Activated CD8-positive, alpha-beta memory T cell treated with anti-CD3 and anti-CD28 coated beads, Interleukin-2, amount 10 ng/mL, durations not matched to agents 7 days and 5 days (primary cell): ENCODE measurements around the gene APOBEC3A. TPM values are rescaled to one million over a fixed set of nuclear protein-coding genes. Genes with fewer than 3 reads are reported as not detected.
"Not testable (repeated sequence)": the region's sequence is repeated elsewhere in the genome, so short reads cannot be mapped to it uniquely, and the experiment has no call there.

ENCODE experiments used
- ATAC-seq: fragments of 150-1000 bp; cut with Tn5 transposase; one replicate; pipeline ENCODE4 v1.10.0; 2021; ENCODE audit warnings: moderate library complexity
- CTCF ChIA-PET: fragments of 350-600 bp; sonication (Branson Sonifier 250); formaldehyde crosslinking; loops from one replicate; lab custom pipeline; 2021; ENCODE audit warnings: antibody characterized with exemption; lab: Charles Lee
- DNase-seq: peaks from one replicate; pipeline ENCODE4 v3.0.0-alpha.2; 2020
- H3K27ac Mint-ChIP-seq: one replicate; pipeline ENCODE4 v1.8.0; 2021; ENCODE audit warnings: mild to moderate bottlenecking, mixed read lengths
- H3K27me3 Mint-ChIP-seq: one replicate; pipeline ENCODE4 v1.8.0; 2021; ENCODE audit warnings: mixed read lengths
- H3K36me3 Mint-ChIP-seq: one replicate; pipeline ENCODE4 v1.8.0; 2021; ENCODE audit warnings: mild to moderate bottlenecking, mixed read lengths
- H3K4me1 Mint-ChIP-seq: one replicate; pipeline ENCODE4 v1.8.0; 2021; ENCODE audit warnings: mixed read lengths
- H3K4me3 Mint-ChIP-seq: one replicate; pipeline ENCODE4 v1.8.0; 2021; ENCODE audit warnings: mild to moderate bottlenecking, moderate library complexity, mixed read lengths
- H3K9me3 Mint-ChIP-seq: one replicate; pipeline ENCODE4 v1.8.0; 2022; ENCODE audit warnings: low read depth, mixed read lengths
- total RNA-seq, 2 experiments: library from RNA; stranded (reverse); gene quantifications; one replicate each; pipeline ENCODE4 v1.2.3, GENCODE V29; 2021

Gene APOBEC3A
- total RNA-seq, 2 experiments from 2014 or later = not detected

- DNase-seq = no peak
- CTCF ChIA-PET = interaction anchor here (0.9 to 8.5 kb wide), 8 partner anchors 15 to 238 kb away, joined by 3 to 171 read pairs (median 4); partner anchors contain the start of gene CBX6
- H3K4me3 Mint-ChIP-seq = no peak overlapping the region
- no peak for ATAC-seq
- H3K27me3 Mint-ChIP-seq = peaks cover 2% of the 10 kb centered on the region
- no peaks in the 10 kb centered on the region for H3K9me3 Mint-ChIP-seq
- no peaks in the 10 kb centered on the region for H3K36me3 Mint-ChIP-seq
- H3K27ac Mint-ChIP-seq = no peak overlapping the region
- peaks cover 13% of the 10 kb centered on the region for H3K4me1 Mint-ChIP-seq
Measured at GRCh38 chr22:39007177-39007576, 49.8 kb downstream of the APOBEC3A start.

- not testable (repeated sequence) for H3K9me3 Mint-ChIP-seq, H3K36me3 Mint-ChIP-seq, H3K27me3 Mint-ChIP-seq, DNase-seq, ATAC-seq, H3K4me3 Mint-ChIP-seq, H3K27ac Mint-ChIP-seq
- H3K4me1 Mint-ChIP-seq = peaks cover 11% of the 10 kb centered on the region
- CTCF ChIA-PET = interaction anchor here (1.2 to 8.5 kb wide), 4 partner anchors 14 to 138 kb away, joined by 3 to 171 read pairs (median 8); partner anchors contain the start of gene CBX6
Measured at GRCh38 chr22:39008271-39008850, 51.0 kb downstream of the APOBEC3A start.

GRCh38 chr22:39010946-39011345 is 53.5 kb downstream of the APOBEC3A start:
- CTCF ChIA-PET = interaction anchor here (0.9 kb wide), 1 partner anchor 107 kb away, joined by 4 read pairs; no protein-coding TSS in a partner anchor
- no peak for DNase-seq
- Mint-ChIP-seq H3K27me3 (no peaks in the 10 kb centered on the region), H3K9me3 (no peaks in the 10 kb centered on the region), H3K36me3 (peaks cover 6% of the 10 kb centered on the region), H3K27ac (no peak overlapping the region), H3K4me3 (no peak overlapping the region), H3K4me1 (peaks cover 20% of the 10 kb centered on the region)
- ATAC-seq = no peak

Other genes with a start within 250 kb of the APOBEC3A start
- 100 to 1,000 TPM; 320 to 412 TPM for gene SUN2, start 201.6 kb upstream of the APOBEC3A start, total RNA-seq
- gene DNAL4, start 163.5 kb upstream of the APOBEC3A start, total RNA-seq = 1 to 10 TPM; 8.2 to 8.9 TPM
- 1 to 10 TPM in 1 of 2 experiments, under 1 TPM in 1; 0.96 to 2.4 TPM for gene NPTXR, start 113.6 kb upstream of the APOBEC3A start, total RNA-seq
- gene CBX6, start 85.4 kb upstream of the APOBEC3A start, total RNA-seq = 100 to 1,000 TPM in 1 of 2 experiments, 10 to 100 TPM in 1; 73.1 to 124 TPM
- 10 to 100 TPM; 32.8 to 82.6 TPM for gene APOBEC3B, start 24.7 kb downstream of the APOBEC3A start, total RNA-seq
- 100 to 1,000 TPM; 147 to 176 TPM for gene APOBEC3C, start 56.6 kb downstream of the APOBEC3A start, total RNA-seq
- 10 to 100 TPM; 49.8 to 69.4 TPM for gene APOBEC3D, start 63.5 kb downstream of the APOBEC3A start, total RNA-seq
- 10 to 100 TPM; 39.8 to 58.0 TPM for gene APOBEC3F, start 83.3 kb downstream of the APOBEC3A start, total RNA-seq
- 100 to 1,000 TPM; 146 to 196 TPM for gene APOBEC3G, start 119.7 kb downstream of the APOBEC3A start, total RNA-seq
- gene APOBEC3H, start 139.6 kb downstream of the APOBEC3A start, total RNA-seq = 100 to 1,000 TPM in 1 of 2 experiments, 10 to 100 TPM in 1; 67.0 to 137 TPM
- gene CBX7, start 195.1 kb downstream of the APOBEC3A start, total RNA-seq = 10 to 100 TPM; 12.7 to 13.5 TPM